Measurements from ENCODE around the gene ADAMTS9.

ADAMTS9 gene, protein sequence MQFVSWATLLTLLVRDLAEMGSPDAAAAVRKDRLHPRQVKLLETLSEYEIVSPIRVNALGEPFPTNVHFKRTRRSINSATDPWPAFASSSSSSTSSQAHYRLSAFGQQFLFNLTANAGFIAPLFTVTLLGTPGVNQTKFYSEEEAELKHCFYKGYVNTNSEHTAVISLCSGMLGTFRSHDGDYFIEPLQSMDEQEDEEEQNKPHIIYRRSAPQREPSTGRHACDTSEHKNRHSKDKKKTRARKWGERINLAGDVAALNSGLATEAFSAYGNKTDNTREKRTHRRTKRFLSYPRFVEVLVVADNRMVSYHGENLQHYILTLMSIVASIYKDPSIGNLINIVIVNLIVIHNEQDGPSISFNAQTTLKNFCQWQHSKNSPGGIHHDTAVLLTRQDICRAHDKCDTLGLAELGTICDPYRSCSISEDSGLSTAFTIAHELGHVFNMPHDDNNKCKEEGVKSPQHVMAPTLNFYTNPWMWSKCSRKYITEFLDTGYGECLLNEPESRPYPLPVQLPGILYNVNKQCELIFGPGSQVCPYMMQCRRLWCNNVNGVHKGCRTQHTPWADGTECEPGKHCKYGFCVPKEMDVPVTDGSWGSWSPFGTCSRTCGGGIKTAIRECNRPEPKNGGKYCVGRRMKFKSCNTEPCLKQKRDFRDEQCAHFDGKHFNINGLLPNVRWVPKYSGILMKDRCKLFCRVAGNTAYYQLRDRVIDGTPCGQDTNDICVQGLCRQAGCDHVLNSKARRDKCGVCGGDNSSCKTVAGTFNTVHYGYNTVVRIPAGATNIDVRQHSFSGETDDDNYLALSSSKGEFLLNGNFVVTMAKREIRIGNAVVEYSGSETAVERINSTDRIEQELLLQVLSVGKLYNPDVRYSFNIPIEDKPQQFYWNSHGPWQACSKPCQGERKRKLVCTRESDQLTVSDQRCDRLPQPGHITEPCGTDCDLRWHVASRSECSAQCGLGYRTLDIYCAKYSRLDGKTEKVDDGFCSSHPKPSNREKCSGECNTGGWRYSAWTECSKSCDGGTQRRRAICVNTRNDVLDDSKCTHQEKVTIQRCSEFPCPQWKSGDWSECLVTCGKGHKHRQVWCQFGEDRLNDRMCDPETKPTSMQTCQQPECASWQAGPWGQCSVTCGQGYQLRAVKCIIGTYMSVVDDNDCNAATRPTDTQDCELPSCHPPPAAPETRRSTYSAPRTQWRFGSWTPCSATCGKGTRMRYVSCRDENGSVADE (N-terminal part only)

DNA sequence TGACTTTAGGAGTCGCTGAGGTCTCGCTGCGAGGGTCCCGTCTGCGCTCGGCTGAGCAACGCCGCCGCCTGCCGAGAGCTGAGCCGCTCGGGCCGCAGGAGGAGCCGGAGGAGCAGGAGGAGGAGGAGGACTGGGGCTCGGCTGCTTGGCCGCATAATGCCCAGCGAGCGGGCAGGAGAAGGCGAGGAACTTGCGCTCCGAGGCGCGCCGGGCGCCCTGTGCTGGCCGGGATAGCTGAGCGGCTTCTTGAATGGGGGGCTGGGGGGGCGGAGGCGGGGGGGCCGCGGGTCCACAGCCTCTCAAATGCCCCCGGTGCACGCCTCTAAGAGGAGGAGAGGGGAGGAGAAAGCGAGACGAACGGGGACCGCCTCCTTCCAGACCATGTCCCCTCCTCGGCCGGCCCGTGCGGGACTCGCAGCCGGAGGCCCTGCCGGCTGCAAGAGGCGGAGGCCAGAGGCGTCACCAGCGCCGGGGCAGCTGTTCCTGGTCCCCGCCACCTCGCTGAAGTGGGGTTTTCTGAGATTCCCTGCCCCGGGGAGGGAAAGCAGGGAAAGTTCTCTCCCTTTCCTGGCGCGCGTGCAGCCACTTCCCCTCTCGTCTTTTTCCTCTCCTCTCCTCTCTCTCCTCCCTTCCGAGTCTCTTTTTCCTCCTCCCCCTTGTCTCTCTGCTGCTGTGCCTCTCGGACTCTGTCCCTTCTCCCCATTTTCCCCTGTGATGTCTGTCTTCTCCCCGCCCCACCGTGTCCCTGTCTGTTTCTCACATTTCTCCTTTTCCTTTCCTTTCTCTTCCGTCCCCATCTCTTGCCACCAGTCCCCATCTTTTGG lies at the start of gene ADAMTS9:
ADAMTS9 (minus strand) TSS at position 220 of the 824 bp plus-strand sequence. CDS start 343 bp downstream, outside the sequence.
- peak; percentile 29 for DNase-seq (ENCODE audit: low read depth)

DNA sequence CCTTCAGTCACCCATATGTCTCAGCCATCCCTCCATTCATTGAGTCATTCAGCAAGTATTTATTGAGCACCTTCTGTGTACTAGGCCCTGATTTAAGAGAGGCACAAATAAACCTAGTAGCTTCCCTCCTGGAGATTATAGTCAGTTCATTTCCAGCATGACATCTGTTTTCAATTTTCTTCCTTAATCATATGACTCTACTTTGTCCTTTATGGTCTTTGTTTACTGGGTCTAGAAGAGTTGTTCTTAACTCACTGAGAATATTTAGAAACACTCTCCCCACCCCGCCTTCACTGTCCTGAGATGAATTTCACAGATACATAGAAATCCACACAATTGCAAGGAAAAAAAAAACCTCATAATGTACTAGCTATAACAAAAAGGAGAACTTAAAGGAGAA lies 44.8 kb upstream of the ADAMTS9 start:
- DNase-seq (ENCODE audit: low read depth): no peak

DNA sequence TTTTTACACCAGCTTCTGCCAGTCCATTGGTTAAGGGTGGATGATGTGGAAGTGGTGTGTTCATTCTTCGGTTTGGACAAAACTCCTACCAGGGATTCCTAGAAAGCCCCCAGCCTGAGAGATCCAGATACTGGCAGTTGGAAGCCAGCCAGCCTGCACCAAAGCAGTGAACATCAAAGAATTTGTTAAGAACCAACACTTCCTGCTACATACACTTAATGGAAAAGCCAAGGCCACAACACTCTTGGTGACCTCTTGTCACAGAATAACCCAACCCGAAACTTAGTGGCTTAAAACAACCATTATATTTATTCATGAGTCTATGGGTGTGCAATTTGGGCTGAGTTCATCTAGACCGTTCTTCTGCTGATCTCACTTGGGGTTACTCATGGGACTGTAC lies 42.9 kb upstream of the ADAMTS9 start:
- no peak for DNase-seq (ENCODE audit: low read depth)

DNA sequence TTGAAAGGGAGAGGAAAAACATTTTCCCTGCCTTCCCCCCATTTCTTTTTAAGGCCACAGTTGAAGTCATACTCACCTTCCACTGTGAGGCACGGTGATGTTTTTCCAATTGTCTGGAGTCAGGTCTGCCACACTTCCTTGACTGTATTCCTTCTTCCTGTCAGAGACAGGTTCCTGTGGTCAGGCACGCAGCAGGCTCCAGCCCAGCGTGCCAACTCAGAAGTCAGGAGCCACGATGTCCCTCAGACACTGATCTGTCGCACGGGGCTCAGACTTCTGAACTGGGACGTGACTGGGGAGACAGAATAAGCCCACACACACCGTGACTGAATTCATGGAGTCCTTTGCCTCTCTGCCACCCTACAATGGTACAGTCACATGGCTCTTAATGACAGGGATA lies 41.2 kb upstream of the ADAMTS9 start:
- no peak for DNase-seq (ENCODE audit: low read depth)

DNA sequence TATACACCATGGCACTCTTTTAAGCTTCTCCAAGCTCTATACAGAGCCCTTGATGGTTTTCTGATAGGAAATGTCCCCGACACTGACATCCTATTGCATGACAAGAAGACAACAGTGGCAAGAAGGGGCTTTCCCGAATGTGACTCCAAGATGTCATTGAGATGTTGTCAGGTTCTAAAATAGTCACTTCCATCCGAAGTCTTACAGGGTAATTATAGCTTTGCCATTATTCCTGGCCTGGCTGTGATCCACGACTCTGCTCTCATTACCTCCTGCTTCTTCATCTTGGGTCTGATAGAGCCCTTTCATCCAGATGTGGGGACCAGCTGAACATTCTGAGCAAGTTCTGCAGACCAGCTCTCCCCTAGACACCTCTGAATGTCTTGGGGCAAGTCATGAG lies 40.6 kb upstream of the ADAMTS9 start:
- DNase-seq (ENCODE audit: low read depth): no peak

DNA sequence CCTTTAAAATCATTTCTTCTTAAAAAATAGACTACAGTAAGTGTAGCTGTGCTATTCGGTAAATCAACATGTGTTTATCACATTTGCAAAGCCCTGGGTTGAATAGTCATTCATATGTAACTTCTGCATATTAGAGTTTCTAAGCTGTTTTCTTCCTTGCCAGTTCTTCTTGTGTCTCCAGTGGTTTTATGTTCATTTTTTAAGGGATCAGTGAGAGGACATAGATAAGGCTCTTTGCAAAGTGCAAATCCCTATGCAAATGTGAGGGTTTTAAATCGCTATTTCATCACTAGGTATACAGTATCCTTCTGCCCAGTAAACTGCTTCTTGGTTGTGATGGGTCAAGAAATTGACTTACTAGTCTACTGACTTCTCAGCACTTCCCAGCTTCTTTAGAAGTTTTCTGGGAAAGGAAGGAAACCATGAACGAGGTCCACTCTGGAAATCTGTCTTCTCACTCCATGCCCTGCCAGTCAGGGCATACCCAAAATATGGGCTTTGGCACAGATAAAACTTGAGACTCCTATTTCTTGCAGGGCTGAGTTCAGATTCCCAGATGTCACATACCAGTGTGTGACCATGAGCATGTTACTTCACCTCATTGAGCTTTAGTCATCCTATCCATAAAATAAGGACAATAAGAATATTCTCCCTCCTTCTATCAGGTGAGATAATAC lies 38.8 kb upstream of the ADAMTS9 start:
- no peak for DNase-seq (ENCODE audit: low read depth)

DNA sequence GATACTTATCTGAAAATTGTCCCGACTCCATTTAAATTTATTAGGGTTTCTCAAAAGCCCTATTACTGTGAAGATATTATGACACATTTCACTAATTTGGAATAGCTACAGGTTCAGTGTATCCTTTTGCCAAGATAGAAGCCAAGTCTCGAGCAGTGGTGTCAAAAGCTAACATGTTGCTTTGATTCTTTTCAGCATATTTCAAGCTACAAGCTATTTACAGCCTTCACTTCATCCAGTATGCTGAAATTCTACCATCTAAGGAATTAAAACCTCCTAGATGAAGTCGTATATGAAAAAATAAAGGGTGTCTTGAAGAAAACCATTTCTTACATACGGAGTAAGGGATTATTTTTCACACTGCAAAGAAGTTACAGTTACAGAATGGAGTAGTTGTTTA lies 31.2 kb upstream of the ADAMTS9 start:
- DNase-seq (ENCODE audit: low read depth): no peak

DNA sequence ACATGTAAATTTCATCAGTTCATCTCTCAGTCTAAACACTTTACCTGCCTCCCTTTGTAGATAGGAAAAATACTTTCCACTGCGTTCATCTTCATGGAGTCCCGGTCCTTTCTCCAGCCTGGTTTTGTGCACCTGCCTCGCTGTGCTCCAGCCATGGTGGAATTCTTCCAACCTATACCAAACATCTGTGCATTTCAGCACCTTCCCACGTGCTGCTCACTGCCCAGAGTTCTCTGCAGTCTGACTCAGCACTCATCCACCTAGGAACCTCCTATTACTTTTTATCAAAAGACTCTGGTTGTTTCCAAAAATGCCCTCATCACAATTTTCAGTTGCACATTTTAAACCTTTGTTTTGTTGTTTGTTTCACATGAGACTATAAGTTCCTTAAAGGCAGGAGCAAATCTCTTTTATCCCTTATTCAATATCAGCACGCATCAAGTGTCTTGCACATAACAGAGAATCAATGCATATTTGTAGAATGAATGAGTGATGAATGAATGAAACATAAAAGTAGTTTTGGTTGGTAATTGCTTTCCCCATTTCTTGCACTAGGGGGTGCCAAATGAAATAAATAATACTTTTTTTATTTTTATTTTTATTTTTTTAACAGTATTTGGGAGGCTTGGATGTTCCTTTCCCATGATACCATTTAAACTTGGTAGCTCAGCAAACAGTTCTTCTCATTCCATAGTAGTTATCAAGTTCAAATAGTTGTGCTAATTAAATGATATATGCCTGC lies 30.2 kb upstream of the ADAMTS9 start:
- DNase-seq (ENCODE audit: low read depth): no peak

DNA sequence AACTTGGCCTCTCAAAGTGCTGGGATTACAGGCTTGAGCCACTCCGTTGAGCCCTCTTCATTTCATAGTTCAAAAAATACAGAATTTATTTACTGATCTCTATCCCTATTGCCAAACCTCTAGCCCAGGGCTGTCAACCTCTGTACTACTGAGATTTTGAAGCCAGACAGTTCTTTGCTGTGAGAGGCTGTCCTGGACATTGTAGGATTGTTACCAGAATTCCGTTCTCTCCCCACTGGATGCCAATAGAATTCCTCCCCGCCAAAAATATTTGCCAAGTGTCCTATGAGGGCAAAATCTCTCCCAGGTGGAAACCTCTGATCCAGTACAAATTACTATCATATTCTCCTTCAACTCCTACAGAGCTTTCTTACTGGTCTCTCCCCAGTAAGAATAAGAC lies 29.6 kb upstream of the ADAMTS9 start:
- DNase-seq (ENCODE audit: low read depth): no peak

DNA sequence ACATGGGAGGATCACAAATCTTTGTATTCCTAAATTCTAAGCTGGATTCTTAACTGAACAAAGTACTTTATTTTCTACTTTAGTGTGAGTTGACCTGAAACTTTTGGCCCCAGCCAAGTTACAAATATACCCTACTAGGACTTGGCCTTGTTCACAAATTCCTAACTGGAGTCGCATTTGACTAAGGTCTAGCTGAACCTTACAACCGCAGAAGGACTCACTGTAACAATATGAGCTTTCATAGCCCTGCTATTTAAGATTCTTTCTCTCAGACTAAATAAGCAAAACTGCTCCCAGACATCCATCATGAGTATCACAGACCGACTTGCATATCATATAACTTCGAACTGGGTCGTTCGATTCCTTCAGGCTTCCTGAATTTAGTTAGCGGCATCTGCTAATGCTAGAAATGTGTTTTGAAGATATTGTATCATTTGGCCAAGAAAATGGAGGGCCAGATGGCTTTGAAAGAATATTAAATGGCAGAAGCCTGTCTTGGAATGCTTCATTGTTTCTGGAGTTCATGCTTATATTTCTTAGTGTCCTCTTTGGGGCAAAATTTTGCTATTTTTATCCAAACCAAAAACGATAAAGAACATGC lies 28.4 kb upstream of the ADAMTS9 start:
- no peak for DNase-seq (ENCODE audit: low read depth)

DNA sequence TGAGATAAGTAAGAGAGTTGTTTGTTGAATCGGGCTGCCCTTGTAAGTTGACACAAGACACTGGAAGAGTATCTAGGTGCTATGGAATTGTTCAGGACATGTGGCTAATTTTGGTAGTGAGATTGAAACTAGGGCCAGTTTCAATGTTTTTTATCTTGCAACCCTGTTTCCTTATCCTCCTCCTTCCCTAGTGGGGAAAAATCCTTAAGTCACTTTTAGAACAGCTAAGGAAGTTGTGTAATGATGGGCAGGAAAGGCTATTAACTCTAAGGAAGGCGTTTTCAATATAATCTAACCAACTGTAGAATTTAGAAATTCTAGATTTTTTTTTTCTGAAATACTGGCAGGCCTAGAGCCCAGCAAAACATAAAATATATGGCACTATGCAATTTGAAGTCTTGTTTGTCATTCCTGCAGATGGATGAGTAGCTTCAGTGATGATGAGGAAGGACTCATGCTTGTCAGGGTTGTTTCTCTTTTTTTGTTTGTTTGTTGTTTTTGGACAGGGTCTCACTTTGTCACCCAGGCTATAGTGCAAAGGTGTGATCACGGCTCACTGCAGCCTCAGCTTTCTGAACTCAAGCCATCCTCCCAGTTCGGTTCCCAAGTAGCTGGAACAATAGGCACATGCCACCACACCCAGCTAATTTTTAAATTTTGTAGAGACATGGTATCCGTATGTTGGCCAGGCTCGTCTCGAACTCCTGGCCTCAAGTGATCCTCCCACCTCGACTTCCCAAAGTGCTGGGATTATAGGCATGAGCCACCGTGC lies 27.6 kb upstream of the ADAMTS9 start:
- DNase-seq (ENCODE audit: low read depth): no peak

DNA sequence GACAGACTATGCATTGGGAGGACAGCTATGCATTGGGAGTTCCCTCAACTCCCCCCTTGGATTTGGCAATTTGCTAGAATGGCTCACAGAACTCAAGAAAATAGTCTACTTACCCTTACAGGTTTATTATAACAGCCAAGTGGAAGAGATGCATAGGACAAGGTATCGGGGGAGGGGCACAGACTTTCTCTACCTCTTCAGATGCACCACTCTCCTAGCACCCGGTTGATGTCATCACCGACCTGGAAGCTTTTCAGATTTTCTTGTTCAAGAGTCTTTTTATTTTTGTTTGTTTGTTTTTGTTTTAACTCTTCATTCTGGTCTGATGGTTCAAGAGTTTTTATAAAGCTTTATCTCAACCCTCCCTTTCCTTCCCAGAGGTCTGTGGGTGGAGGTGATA lies 20.7 kb upstream of the ADAMTS9 start:
- DNase-seq (ENCODE audit: low read depth): no peak

DNA sequence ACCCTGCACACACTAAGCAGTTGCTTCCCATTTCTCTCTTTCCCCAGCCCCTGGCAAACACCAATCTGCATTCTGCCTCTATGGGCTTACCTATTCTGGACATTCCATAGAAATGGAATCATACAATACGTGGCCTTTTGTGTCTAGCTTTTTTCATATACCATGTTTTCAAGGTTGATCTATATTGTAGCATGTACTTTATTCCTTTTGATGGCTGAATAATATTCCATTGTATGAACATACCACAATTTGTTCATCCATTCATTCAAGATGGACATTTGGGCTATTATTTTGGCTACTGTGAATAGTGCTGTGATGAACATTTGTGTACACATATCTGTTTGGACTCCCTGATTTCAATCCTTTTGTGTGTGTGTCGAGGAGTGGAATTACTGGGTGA lies 18.1 kb upstream of the ADAMTS9 start:
- no peak for DNase-seq (ENCODE audit: low read depth)

DNA sequence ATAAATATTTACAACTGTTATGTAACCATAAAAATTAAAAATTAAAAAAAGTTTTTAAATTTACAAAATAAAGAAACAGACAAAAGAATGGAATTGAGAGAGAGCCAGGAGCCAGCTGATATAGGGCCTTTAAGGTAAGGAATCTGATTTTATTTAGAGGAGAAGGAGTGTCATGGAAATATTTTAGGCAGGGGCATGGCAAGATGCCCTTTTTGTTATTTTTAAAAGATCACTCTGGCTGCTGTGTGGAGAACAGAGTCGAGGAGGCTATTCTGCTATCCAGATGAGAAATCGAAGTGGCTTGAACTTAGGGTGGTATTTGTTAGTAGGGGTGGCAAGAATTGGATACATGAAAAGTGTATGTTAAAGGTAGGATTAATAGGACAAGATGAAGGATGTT lies 9.1 kb upstream of the ADAMTS9 start:
- DNase-seq (ENCODE audit: low read depth): no peak

DNA sequence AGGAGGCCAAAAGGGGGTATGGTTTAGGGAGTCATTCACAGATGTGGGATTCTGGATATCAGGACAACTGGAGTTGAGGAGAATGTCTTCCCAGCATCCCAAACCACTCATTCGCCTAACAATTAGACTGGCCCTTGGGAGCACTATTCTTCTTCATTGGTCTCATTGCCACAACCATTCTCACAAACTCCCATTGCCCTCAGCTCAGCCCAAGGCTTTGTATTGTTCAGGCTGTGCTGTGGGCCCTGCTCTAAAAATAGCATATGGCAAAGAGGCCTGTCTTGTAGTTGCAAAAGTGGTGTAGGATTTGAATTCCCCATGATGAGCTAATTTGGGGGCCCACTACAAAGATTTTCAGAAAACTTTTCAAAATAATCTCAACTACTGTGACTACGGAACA lies 6.3 kb upstream of the ADAMTS9 start:
- DNase-seq (ENCODE audit: low read depth): no peak

DNA sequence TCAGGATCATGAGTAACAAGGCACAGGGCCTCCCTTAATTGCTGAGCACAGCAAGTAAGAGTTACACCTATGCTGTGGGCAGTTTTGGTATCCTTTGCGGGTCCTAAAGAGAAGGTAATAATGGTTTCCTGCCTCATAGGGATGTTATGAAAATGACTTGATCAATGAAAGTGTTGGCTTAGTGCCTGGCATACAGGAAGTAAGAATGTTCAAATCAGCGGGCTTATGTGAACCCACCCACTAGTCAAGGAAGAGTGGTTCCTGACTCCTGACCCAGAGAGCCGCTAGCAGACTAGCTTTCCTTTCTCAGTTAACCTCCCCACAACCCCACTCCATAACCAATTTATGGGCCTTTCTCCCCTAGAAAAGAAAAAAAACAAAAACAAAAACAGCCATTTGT lies 5.2 kb upstream of the ADAMTS9 start:
- DNase-seq (ENCODE audit: low read depth): no peak

DNA sequence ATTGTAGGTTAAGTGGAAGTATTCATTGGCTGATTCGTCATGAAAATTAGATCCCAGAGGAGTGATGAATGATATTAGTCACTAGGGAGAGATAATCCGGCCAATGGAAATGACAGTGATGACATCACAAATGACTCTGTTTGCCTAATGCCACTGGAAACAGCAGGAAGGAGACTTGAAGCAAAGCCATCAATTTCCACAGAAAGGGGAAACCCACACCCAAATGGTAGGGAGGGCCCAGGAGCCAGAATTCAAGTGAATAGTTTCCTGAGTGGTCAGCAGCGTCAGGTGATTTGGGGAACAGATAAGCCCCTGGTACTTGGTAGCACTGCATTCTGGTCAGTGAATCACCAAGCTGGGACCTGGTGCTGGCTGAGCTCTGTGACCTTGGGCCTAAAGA lies 3.3 kb upstream of the ADAMTS9 start:
- peak; percentile 33 for DNase-seq (ENCODE audit: low read depth)

DNA sequence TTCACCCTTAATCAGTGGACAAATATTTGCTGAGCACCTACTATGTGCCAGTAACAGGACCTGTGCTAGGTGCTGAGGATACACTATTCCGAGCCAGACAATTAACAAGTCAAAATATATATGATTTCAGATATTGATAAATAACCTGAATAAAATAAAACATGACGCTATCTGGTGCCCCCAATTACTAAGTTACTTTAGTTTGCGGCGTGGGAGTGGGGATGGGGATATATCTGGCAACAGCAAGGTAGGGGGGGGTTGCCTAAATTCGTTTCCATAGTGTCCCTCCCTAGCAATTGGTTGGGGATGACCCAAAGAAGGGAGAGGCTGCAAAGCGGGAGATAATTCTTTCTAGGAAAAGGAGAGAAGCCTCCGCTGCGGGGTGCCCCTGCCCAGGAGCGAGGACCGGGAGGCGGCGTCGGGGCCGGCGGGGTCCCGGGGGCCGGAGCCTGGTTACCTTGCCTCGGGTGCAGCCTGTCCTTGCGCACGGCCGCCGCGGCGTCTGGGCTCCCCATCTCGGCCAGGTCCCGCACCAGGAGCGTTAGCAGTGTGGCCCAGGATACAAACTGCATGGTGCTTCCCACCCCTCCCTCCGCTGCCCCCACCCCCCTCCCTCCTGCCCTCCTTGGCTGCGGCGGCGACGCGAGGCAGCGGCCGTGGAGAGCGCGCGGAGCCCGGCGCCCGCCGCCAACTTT lies 567 bp downstream of the ADAMTS9 start:
- DNase-seq (ENCODE audit: low read depth): no peak

Measured in HS-5 (cell line).